ENCODE measurements around the gene SLC8A3.
"Not testable (repeated sequence)": the region's sequence is repeated elsewhere in the genome, so short reads cannot be mapped to it uniquely, and the experiment has no call there.

Gene SLC8A3

GRCh38 chr14:70188659-70189455, at the start of gene SLC8A3:
TSS of gene SLC8A3 (minus strand) at chr14:70188951. CDS start at chr14:70168422, 20,529 bp downstream.
- peak within 1 kb of the TSS; percentile 17 for H3K9ac ChIP-seq (ENCODE audit: low read length)
- peak within 1 kb of the TSS; percentile 66 for H3K4me3 ChIP-seq (ENCODE audit: low read depth, low read length)
- peaks cover 19% of the 10 kb centered on the region for H3K4me1 ChIP-seq (ENCODE audit: control insufficient read depth, insufficient read depth, low read length)
- H3K27ac ChIP-seq (ENCODE audit: low read depth, low read length), result no peak within 1 kb of the TSS
- H3K9me3 ChIP-seq (ENCODE audit: control insufficient read depth, insufficient read depth, low read depth, low read length), result no peaks in the 10 kb centered on the region
- H3K36me3 ChIP-seq (ENCODE audit: control insufficient read depth, insufficient read depth, low read length), result no peaks in the 10 kb centered on the region
- peaks cover 54% of the 10 kb centered on the region for H3K27me3 ChIP-seq (ENCODE audit: control insufficient read depth, insufficient read depth, low read length)

- H3K36me3 ChIP-seq (ENCODE audit: control insufficient read depth, insufficient read depth, low read length), result no peaks in the 10 kb centered on the region
These were observed 49.0 kb upstream of the SLC8A3 start for GRCh38 chr14:70237710-70238109.

DNA sequence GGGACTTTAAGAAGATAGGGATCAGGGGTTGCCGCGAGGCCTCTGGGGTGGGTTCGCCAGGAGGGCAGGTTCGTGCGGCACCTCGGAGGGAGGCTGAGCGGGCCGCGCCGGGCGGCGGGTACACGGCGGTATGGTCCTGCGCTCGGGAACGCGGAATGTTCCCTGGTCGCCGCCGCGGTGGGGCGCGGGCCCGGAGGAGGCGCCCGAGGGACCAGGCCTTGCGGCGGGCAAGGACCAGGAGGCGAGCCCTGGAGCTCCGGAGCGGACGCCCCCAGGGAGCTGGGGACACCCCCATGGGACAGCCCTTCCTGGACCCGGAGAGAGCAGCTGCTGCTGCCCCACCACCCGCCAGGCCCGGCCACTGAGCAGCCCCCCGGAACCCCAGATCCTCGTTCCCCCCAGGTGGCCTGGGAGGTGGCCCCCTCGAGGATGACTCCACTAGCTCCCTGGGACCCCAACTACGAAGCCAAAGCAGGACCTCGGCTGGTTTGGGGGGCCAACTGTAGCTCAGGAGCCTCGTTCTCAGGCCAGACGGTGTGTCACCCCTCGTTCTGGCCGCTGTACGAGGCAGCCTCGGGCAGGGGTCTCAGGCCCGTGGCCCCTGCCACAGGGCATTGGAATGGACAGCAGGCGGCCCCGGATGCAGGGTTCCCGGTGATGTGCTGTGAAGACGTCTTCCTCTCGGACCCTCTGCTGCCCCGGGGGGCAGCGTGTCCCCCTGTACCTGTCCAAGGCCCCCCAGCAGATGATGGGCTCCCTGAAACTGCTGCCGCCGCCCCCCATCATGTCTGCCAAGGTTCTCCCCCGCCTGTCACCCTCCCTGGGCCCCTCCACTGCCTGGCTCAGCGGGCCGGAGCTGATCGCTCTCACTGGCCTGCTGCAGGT, 45.6 kb upstream of the SLC8A3 start:
- Histone ChIP-seq H3K9me3 (ENCODE audit: control insufficient read depth, insufficient read depth, low read depth, low read length) (no peaks in the 10 kb centered on the region), H3K27me3 (ENCODE audit: control insufficient read depth, insufficient read depth, low read length) (peaks cover 7% of the 10 kb centered on the region; the same call in 1 of the 2 replicates), H3K4me1 (ENCODE audit: control insufficient read depth, insufficient read depth, low read length) (peaks cover 11% of the 10 kb centered on the region), H3K9ac (ENCODE audit: low read length) (no peak overlapping the region), H3K36me3 (ENCODE audit: control insufficient read depth, insufficient read depth, low read length) (no peaks in the 10 kb centered on the region), H3K4me3 (ENCODE audit: low read depth, low read length) (no peak overlapping the region), H3K27ac (ENCODE audit: low read depth, low read length) (no peak overlapping the region)

More at GRCh38 chr14:70237710-70238109, 49.0 kb upstream of the SLC8A3 start:
- H3K9me3 ChIP-seq (ENCODE audit: control insufficient read depth, insufficient read depth, low read depth, low read length), result no peaks in the 10 kb centered on the region
- peaks cover 7% of the 10 kb centered on the region; the same call in 1 of the 2 replicates for H3K4me1 ChIP-seq (ENCODE audit: control insufficient read depth, insufficient read depth, low read length)
- no peak overlapping the region for H3K27ac ChIP-seq (ENCODE audit: low read depth, low read length)
- no peak overlapping the region for H3K9ac ChIP-seq (ENCODE audit: low read length)
- H3K27me3 ChIP-seq (ENCODE audit: control insufficient read depth, insufficient read depth, low read length), result peaks cover 7% of the 10 kb centered on the region; the same call in 1 of the 2 replicates
- H3K4me3 ChIP-seq (ENCODE audit: low read depth, low read length), result no peak overlapping the region

DNA sequence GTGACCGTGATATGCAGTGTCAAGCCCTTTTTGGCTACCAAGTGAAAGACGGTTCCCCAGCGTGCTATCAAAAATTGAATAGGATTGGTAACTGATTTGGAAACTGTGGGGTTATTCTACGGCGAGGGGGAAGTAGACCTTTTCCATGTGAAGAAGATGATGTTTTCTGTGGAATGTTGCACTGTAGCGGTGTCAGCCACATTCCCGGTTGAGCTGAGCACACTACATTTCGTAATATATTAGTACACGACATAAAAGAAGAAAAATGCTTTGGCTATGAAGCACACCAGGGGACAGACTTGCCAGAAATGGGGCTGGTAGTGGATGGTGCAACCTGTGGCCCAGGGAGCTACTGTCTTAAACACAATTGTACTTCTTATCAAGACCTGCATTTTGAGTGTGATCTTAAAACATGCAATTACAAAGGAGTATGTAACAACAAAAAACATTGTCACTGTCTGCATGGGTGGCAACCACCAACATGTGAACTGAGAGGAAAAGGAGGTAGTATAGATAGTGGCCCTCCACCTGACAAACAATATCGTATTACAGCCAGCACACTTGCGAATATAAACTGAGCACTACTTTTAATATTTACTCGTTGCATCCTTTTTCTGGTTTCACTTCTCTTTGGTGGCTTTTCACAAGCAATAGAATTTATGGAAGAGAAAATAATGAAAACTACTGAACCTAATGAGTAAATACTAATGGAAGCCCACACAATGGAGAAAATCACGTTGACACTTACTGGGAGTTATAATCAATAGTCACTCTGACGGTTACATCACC, 43.2 kb upstream of the SLC8A3 start:
- not testable (repeated sequence) for H3K4me3 ChIP-seq (ENCODE audit: low read depth, low read length); H3K4me1 ChIP-seq (ENCODE audit: control insufficient read depth, insufficient read depth, low read length); H3K27ac ChIP-seq (ENCODE audit: low read depth, low read length); H3K27me3 ChIP-seq (ENCODE audit: control insufficient read depth, insufficient read depth, low read length); H3K9me3 ChIP-seq (ENCODE audit: control insufficient read depth, insufficient read depth, low read depth, low read length); H3K9ac ChIP-seq (ENCODE audit: low read length); H3K36me3 ChIP-seq (ENCODE audit: control insufficient read depth, insufficient read depth, low read length)

DNA sequence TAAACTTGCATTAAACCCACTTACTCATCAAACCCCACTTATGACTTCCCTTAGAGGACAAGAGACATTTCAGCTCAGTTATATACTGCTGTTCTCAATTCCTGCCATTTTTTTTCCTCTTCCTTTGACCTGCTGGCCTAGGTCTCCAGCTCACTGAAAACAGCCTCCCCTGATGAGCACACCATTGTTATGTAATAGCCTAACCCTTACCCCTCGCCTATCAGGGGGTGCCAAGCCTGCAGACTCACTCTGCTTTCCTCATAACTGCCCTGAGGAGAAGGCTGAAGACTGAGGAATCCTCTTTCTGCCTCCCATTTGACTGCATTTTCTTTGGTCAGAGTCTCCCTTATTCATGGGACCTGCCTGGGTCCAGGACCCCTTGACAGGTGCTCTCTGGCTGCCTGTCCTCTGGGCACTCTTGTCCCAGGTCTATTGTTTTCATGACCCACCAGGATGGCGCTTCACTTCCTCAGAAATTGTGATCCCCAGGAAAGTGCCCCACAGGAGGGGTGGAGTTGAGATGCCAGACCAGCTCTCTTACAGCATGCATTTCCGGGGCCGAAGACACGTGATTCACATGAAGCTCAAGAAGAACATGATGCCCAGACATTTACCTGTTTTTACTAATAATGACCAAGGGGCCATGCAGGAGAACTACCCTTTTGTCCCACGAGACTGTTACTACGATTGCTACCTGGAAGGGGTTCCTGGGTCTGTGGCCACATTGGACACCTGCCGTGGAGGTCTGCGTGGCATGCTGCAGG, 41.3 kb upstream of the SLC8A3 start:
- H3K9ac ChIP-seq (ENCODE audit: low read length); H3K27ac ChIP-seq (ENCODE audit: low read depth, low read length); H3K36me3 ChIP-seq (ENCODE audit: control insufficient read depth, insufficient read depth, low read length); H3K27me3 ChIP-seq (ENCODE audit: control insufficient read depth, insufficient read depth, low read length); H3K4me1 ChIP-seq (ENCODE audit: control insufficient read depth, insufficient read depth, low read length); H3K9me3 ChIP-seq (ENCODE audit: control insufficient read depth, insufficient read depth, low read depth, low read length); H3K4me3 ChIP-seq (ENCODE audit: low read depth, low read length): not testable (repeated sequence)

- 0 out of 2 replicates have a peak, but pooled peaks cover 3% of the 10 kb centered on the region for H3K4me1 ChIP-seq (ENCODE audit: control insufficient read depth, insufficient read depth, low read length)
- H3K9ac ChIP-seq (ENCODE audit: low read length), result no peak overlapping the region
- H3K36me3 ChIP-seq (ENCODE audit: control insufficient read depth, insufficient read depth, low read length), result no peaks in the 10 kb centered on the region
- no peak overlapping the region for H3K27ac ChIP-seq (ENCODE audit: low read depth, low read length)
- no peaks in the 10 kb centered on the region for H3K9me3 ChIP-seq (ENCODE audit: control insufficient read depth, insufficient read depth, low read depth, low read length)
- no peaks in the 10 kb centered on the region for H3K27me3 ChIP-seq (ENCODE audit: control insufficient read depth, insufficient read depth, low read length)
- H3K4me3 ChIP-seq (ENCODE audit: low read depth, low read length), result no peak overlapping the region
These were observed 25.1 kb upstream of the SLC8A3 start for GRCh38 chr14:70213721-70214282.

GRCh38 chr14:70212752-70213151, 24.0 kb upstream of the SLC8A3 start:
- no peaks in the 10 kb centered on the region for H3K36me3 ChIP-seq (ENCODE audit: control insufficient read depth, insufficient read depth, low read length)
- 0 out of 2 replicates have a peak, but pooled peaks cover 3% of the 10 kb centered on the region for H3K4me1 ChIP-seq (ENCODE audit: control insufficient read depth, insufficient read depth, low read length)
- no peaks in the 10 kb centered on the region for H3K9me3 ChIP-seq (ENCODE audit: control insufficient read depth, insufficient read depth, low read depth, low read length)
- no peak overlapping the region for H3K9ac ChIP-seq (ENCODE audit: low read length)
- H3K27me3 ChIP-seq (ENCODE audit: control insufficient read depth, insufficient read depth, low read length), result no peaks in the 10 kb centered on the region
- H3K27ac ChIP-seq (ENCODE audit: low read depth, low read length), result no peak overlapping the region
- no peak overlapping the region for H3K4me3 ChIP-seq (ENCODE audit: low read depth, low read length)

DNA sequence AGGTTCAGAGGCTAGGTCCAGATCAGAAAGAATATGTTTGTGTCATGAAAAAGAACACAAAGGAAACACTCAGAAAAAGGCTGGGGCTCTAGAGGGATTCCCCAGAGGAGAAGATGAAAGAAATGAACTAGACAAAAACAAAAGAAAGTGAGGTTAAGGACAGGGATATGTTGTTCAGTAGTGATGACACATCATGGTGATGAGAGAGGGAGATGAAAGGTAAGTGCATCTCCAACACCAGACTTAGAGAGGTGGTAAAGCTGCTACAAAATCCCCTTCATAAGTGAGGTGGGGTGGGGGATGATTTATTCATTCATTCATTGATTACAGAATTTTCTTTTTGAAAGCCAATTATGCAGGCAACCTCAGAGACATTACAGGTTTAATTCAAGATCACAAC, 19.6 kb upstream of the SLC8A3 start:
- Histone ChIP-seq H3K27me3 (ENCODE audit: control insufficient read depth, insufficient read depth, low read length) (no peaks in the 10 kb centered on the region), H3K9ac (ENCODE audit: low read length) (no peak overlapping the region), H3K36me3 (ENCODE audit: control insufficient read depth, insufficient read depth, low read length) (no peaks in the 10 kb centered on the region), H3K9me3 (ENCODE audit: control insufficient read depth, insufficient read depth, low read depth, low read length) (no peaks in the 10 kb centered on the region), H3K27ac (ENCODE audit: low read depth, low read length) (no peak overlapping the region), H3K4me1 (ENCODE audit: control insufficient read depth, insufficient read depth, low read length) (0 out of 2 replicates have a peak, but pooled peaks cover 3% of the 10 kb centered on the region), H3K4me3 (ENCODE audit: low read depth, low read length) (no peak overlapping the region)

DNA sequence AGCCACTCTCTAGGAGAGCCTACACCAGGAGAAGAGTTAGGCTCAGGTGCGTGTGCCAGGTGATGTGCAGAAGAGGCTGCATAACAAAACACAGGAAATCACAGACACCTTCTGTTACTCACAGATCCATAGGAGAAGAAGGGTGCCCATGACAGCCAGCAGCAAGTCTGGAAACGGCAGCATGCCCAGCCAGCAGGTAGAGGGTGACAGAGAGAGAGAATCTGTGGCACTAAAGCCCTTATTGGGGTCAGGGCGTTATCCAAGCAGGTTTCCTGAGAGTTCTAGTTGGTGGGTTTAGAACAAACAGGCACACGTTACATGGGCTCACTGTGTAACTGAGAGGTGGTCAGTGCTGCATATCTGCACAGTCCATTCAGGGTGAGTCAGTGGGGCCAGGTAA, 14.9 kb upstream of the SLC8A3 start:
- Histone ChIP-seq H3K9me3 (ENCODE audit: control insufficient read depth, insufficient read depth, low read depth, low read length) (no peaks in the 10 kb centered on the region), H3K9ac (ENCODE audit: low read length) (no peak overlapping the region), H3K36me3 (ENCODE audit: control insufficient read depth, insufficient read depth, low read length) (no peaks in the 10 kb centered on the region), H3K4me1 (ENCODE audit: control insufficient read depth, insufficient read depth, low read length) (no peaks in the 10 kb centered on the region), H3K27me3 (ENCODE audit: control insufficient read depth, insufficient read depth, low read length) (no peaks in the 10 kb centered on the region), H3K4me3 (ENCODE audit: low read depth, low read length) (no peak overlapping the region), H3K27ac (ENCODE audit: low read depth, low read length) (no peak overlapping the region)

DNA sequence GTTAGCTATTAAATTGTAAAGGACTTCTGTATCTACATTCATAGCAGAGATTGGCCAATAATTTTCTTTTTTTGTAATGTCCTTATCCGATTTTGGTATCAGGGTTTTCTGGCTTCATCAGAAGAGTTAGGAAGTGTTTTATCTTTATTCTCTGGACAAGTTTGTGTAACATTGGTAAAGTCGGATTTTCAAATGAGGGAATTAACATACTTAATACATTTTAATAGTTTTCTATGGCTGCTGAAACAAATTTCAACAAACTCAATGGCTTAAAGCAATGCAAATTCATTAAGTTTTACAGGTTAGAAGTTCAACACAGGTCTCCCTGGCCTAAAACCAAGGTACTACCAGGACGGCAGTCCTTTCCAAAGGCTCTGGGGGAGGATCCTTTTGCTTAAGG, 13.2 kb upstream of the SLC8A3 start:
- no peak overlapping the region for H3K4me3 ChIP-seq (ENCODE audit: low read depth, low read length)
- no peaks in the 10 kb centered on the region for H3K9me3 ChIP-seq (ENCODE audit: control insufficient read depth, insufficient read depth, low read depth, low read length)
- H3K27ac ChIP-seq (ENCODE audit: low read depth, low read length), result no peak overlapping the region
- no peaks in the 10 kb centered on the region for H3K4me1 ChIP-seq (ENCODE audit: control insufficient read depth, insufficient read depth, low read length)
- H3K36me3 ChIP-seq (ENCODE audit: control insufficient read depth, insufficient read depth, low read length), result no peaks in the 10 kb centered on the region
- H3K27me3 ChIP-seq (ENCODE audit: control insufficient read depth, insufficient read depth, low read length), result no peaks in the 10 kb centered on the region
- H3K9ac ChIP-seq (ENCODE audit: low read length), result no peak overlapping the region

All from HUES6 (cell line).